ENCODE data around the gene PPP1R26. TPM values are rescaled to one million over a fixed set of nuclear protein-coding genes. Genes with fewer than 3 reads are reported as not detected.

PPP1R26 gene
- total RNA-seq, 4 donors from 2014 or later, result 5.4 to 10.9 (median 8.3) TPM

GRCh38 chr9:135506327-135507103 lies 26.9 kb downstream of the PPP1R26 start:
- Histone ChIP-seq H3K4me3 (no peak overlapping the region), H3K36me3 (peaks cover 9 to 40% (median 15%) of the 10 kb centered on the region in 3 donors), H3K9me3 (no peaks in the 10 kb centered on the region), H3K4me1 (peaks cover 10 to 18% (median 12%) of the 10 kb centered on the region in 3 donors), H3K27me3 (no peaks in the 10 kb centered on the region), H3K27ac (no peak overlapping the region)
- TF ChIP-seq CTCF (IDR thresholded peaks at IDR 0.05), result no peak
- TF ChIP-seq POLR2A (IDR thresholded peaks at IDR 0.05), result no peak
- 87% methylated on average over 7 of the region's 14 CpGs; no CpG with 5 or more reads in 1 of the 2 donors for WGBS, 2 donors
- intact Hi-C loops (cut with DNase I), result no loop called here
- DNase-seq, result no peak

- no peak for DNase-seq
- intact Hi-C loops (cut with DNase I), result no loop called here
- Histone ChIP-seq H3K4me3 (no peak overlapping the region), H3K4me1 (peaks cover 2 to 9% (median 4%) of the 10 kb centered on the region in 3 donors), H3K36me3 (peaks cover 9 to 32% (median 15%) of the 10 kb centered on the region in 3 donors), H3K9me3 (no peaks in the 10 kb centered on the region), H3K27ac (no peak overlapping the region), H3K27me3 (no peaks in the 10 kb centered on the region)
- WGBS, 2 donors, result 81 to 84% methylated on average over 7 to 16 of the region's 23 CpGs
- no peak for TF ChIP-seq CTCF (IDR thresholded peaks at IDR 0.05)
- TF ChIP-seq POLR2A (IDR thresholded peaks at IDR 0.05), result no peak
Measured at GRCh38 chr9:135507104-135508035, 27.8 kb downstream of the PPP1R26 start.

GRCh38 chr9:135508211-135508820 lies 28.7 kb downstream of the PPP1R26 start:
- Histone ChIP-seq H3K4me1 (peaks cover 0 to 4% (median 0%) of the 10 kb centered on the region in 3 donors), H3K36me3 (peaks cover 6 to 22% (median 15%) of the 10 kb centered on the region in 3 donors), H3K27ac (no peak overlapping the region), H3K4me3 (no peak overlapping the region), H3K27me3 (no peaks in the 10 kb centered on the region), H3K9me3 (no peaks in the 10 kb centered on the region)
- intact Hi-C loops (cut with DNase I), result no loop called here
- no peak for DNase-seq
- WGBS, 2 donors, result 83 to 91% methylated on average over 3 to 6 of the region's 9 CpGs
- TF ChIP-seq POLR2A (IDR thresholded peaks at IDR 0.05) (no peak), CTCF (IDR thresholded peaks at IDR 0.05) (no peak)

- H3K4me1 ChIP-seq, result peaks cover 0 to 1% (median 0%) of the 10 kb centered on the region in 3 donors
- no peak for TF ChIP-seq CTCF (IDR thresholded peaks at IDR 0.05)
- TF ChIP-seq POLR2A (IDR thresholded peaks at IDR 0.05), result no peak
- no peaks in the 10 kb centered on the region for H3K9me3 ChIP-seq
- no peak overlapping the region for H3K4me3 ChIP-seq
- no peak for DNase-seq
- WGBS, 2 donors, result 70 to 81% methylated on average over 2 of the region's 2 CpGs
- no peak overlapping the region for H3K27ac ChIP-seq
- peaks cover 0 to 2% (median 0%) of the 10 kb centered on the region in 4 donors for H3K27me3 ChIP-seq
- intact Hi-C loops (cut with DNase I), result no loop called here
- peaks cover 0 to 11% (median 5%) of the 10 kb centered on the region in 3 donors for H3K36me3 ChIP-seq
Measured at GRCh38 chr9:135509458-135509857, 29.9 kb downstream of the PPP1R26 start.

All from esophagus squamous epithelium (tissue), 5 donors.